HCT116 (cell line): Measurements from ENCODE around the gene PRR27.

ENCODE experiments used
- ATF3 ChIP-seq: IDR thresholded peaks from 2 replicates; pipeline ENCODE4 v1.6.1; 2012
- CTCF ChIP-seq, 3 experiments: fragments of 200-600 bp in 1 of 3; sonication (generic) in 1 of 3; IDR thresholded peaks in 2 of 3; conservative IDR thresholded peaks in 1 of 3; 2 replicates each; pipeline ENCODE4 v1.5.1; 2012 to 2017; ENCODE audit warnings: low read depth in 2 of 3, low read length in 2 of 3, antibody characterized with exemption in 1 of 3, borderline replicate concordance in 1 of 3, control low read depth in 1 of 3, mild to moderate bottlenecking in 1 of 3, mixed read lengths in 1 of 3, mixed run types in 1 of 3, moderate library complexity in 1 of 3; ENCODE audit not compliant: insufficient read depth in 1 of 3
- POLR2A ChIP-seq: IDR thresholded peaks from 2 replicates; pipeline ENCODE4 v1.7.0; 2011; ENCODE audit warnings: borderline replicate concordance; ENCODE audit not compliant: insufficient read depth, insufficient read length; ENCODE audit errors: extremely low read depth
- RAD21 ChIP-seq: IDR thresholded peaks from 2 replicates; pipeline ENCODE4 v1.6.1; 2012; ENCODE audit warnings: low read depth, mild to moderate bottlenecking
- SP1 ChIP-seq: IDR thresholded peaks from 2 replicates; pipeline ENCODE4 v1.6.1; 2012; ENCODE audit warnings: low read depth
- ZBTB33 ChIP-seq: IDR thresholded peaks from 2 replicates; pipeline ENCODE4 v1.6.1; 2011; ENCODE audit warnings: mild to moderate bottlenecking, low read length, moderate library complexity; ENCODE audit not compliant: insufficient replicate concordance; ENCODE audit errors: extremely low read depth
- ZNF274 ChIP-seq: fragments of 200-500 bp; sonication (Bioruptor generic); IDR thresholded peaks from 2 replicates; pipeline ENCODE4 v1.6.1; 2014; ENCODE audit warnings: mild to moderate bottlenecking, low read depth, low read length, inconsistent platforms

GRCh38 chr4:70195425-70195824, 41.4 kb downstream of the PRR27 start, which contains the start of gene ODAM:
- TF ChIP-seq POLR2A, result no peak
- no peak for TF ChIP-seq ZBTB33
- TF ChIP-seq ATF3, result no peak
- no peak for TF ChIP-seq ZNF274
- TF ChIP-seq SP1, result no peak
- TF ChIP-seq RAD21, result no peak
- TF ChIP-seq CTCF (IDR thresholded peaks at IDR 0.05 in 2 of 3, conservative IDR thresholded peaks at IDR 0.05 in 1 of 3; ENCODE audit: borderline replicate concordance in 1 of 3, insufficient read depth in 1 of 3, low read depth in 2 of 3, low read length in 2 of 3), result no peak
